ENCODE data around the gene LARP4B. TPM values are rescaled to one million over a fixed set of nuclear protein-coding genes. Genes with fewer than 3 reads are reported as not detected.

Gene LARP4B
- total RNA-seq, 1 experiment from 2014 or later, result 75.4 TPM

DNA sequence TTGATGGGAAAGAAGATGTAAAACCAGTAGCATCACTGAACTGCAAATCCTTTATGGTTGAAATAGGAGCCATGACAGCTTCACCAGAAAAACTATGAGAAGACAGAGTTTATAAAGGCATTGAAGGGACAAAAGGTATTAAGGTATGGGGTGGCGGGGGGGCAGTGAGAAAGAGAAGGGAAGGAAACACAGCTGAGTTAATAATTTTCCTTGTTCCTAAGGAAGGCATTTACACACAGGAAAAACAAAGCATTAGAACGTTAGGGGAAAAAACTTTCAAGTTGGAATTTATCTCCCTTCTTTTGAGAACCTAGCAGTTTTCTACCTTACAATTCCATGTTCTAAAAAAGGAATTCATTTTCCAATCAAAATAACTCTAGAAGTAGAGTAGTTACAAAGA, 4.4 kb downstream of the LARP4B start:
- no peak overlapping the region for H3K4me2 ChIP-seq (ENCODE audit: low read depth, low read length, poor library complexity, severe bottlenecking)
- no peak for DNase-seq
- H3K36me3 ChIP-seq (ENCODE audit: insufficient read depth, low read length), result peaks cover 37% of the 10 kb centered on the region; the same call in 1 of the 2 replicates
- no peaks in the 10 kb centered on the region for H3K9me2 ChIP-seq (replicated peaks; ENCODE audit: insufficient read depth, low read length)
- H3K9ac ChIP-seq (ENCODE audit: low read length), result no peak overlapping the region
- no peaks in the 10 kb centered on the region for H3K27me3 ChIP-seq (ENCODE audit: low read length)
- no peak overlapping the region for H3K4me3 ChIP-seq (ENCODE audit: low read length)
- no peak overlapping the region for H3K27ac ChIP-seq (ENCODE audit: low read length)
- peaks cover 89% of the 10 kb centered on the region for H3K79me2 ChIP-seq (ENCODE audit: low read length)
- no peaks in the 10 kb centered on the region for H3K9me3 ChIP-seq (ENCODE audit: low read length)
- H2AFZ ChIP-seq (ENCODE audit: low read length), result no peak overlapping the region
- H4K20me1 ChIP-seq (ENCODE audit: insufficient read depth, low read depth, low read length), result peaks cover 77% of the 10 kb centered on the region
- H3K4me1 ChIP-seq (ENCODE audit: low read length), result peaks cover 36% of the 10 kb centered on the region

GRCh38 chr10:926075-926698, 5.3 kb downstream of the LARP4B start:
- no peak overlapping the region for H2AFZ ChIP-seq (ENCODE audit: low read length)
- no peak overlapping the region for H3K9ac ChIP-seq (ENCODE audit: low read length)
- no peak overlapping the region for H3K4me2 ChIP-seq (ENCODE audit: low read depth, low read length, poor library complexity, severe bottlenecking)
- no peak for DNase-seq
- peaks cover 37% of the 10 kb centered on the region; the same call in 1 of the 2 replicates for H3K36me3 ChIP-seq (ENCODE audit: insufficient read depth, low read length)
- peaks cover 87% of the 10 kb centered on the region for H4K20me1 ChIP-seq (ENCODE audit: insufficient read depth, low read depth, low read length)
- no peaks in the 10 kb centered on the region for H3K9me2 ChIP-seq (replicated peaks; ENCODE audit: insufficient read depth, low read length)
- H3K9me3 ChIP-seq (ENCODE audit: low read length), result no peaks in the 10 kb centered on the region
- no peak overlapping the region for H3K27ac ChIP-seq (ENCODE audit: low read length)
- peaks cover 36% of the 10 kb centered on the region for H3K4me1 ChIP-seq (ENCODE audit: low read length)
- peaks cover 99% of the 10 kb centered on the region for H3K79me2 ChIP-seq (ENCODE audit: low read length)
- no peak overlapping the region for H3K4me3 ChIP-seq (ENCODE audit: low read length)
- H3K27me3 ChIP-seq (ENCODE audit: low read length), result no peaks in the 10 kb centered on the region

GRCh38 chr10:924524-924859, 7.0 kb downstream of the LARP4B start:
- no peak overlapping the region for H3K9ac ChIP-seq (ENCODE audit: low read length)
- DNase-seq, result no peak
- H4K20me1 ChIP-seq (ENCODE audit: insufficient read depth, low read depth, low read length), result peaks cover 92% of the 10 kb centered on the region
- H3K36me3 ChIP-seq (ENCODE audit: insufficient read depth, low read length), result peaks cover 39% of the 10 kb centered on the region; the same call in 1 of the 2 replicates
- H3K9me2 ChIP-seq (replicated peaks; ENCODE audit: insufficient read depth, low read length), result no peaks in the 10 kb centered on the region
- H3K4me1 ChIP-seq (ENCODE audit: low read length), result peaks cover 31% of the 10 kb centered on the region
- no peak overlapping the region for H3K4me2 ChIP-seq (ENCODE audit: low read depth, low read length, poor library complexity, severe bottlenecking)
- H3K79me2 ChIP-seq (ENCODE audit: low read length), result peaks cover 100% of the 10 kb centered on the region
- H3K9me3 ChIP-seq (ENCODE audit: low read length), result no peaks in the 10 kb centered on the region
- no peaks in the 10 kb centered on the region for H3K27me3 ChIP-seq (ENCODE audit: low read length)
- H3K4me3 ChIP-seq (ENCODE audit: low read length), result no peak overlapping the region
- H2AFZ ChIP-seq (ENCODE audit: low read length), result no peak overlapping the region
- H3K27ac ChIP-seq (ENCODE audit: low read length), result no peak overlapping the region

- H3K9me2 ChIP-seq (replicated peaks; ENCODE audit: insufficient read depth, low read length), result no peaks in the 10 kb centered on the region
- peaks cover 91% of the 10 kb centered on the region for H4K20me1 ChIP-seq (ENCODE audit: insufficient read depth, low read depth, low read length)
- H3K9me3 ChIP-seq (ENCODE audit: low read length), result no peaks in the 10 kb centered on the region
- no peak overlapping the region for H3K9ac ChIP-seq (ENCODE audit: low read length)
- no peak for DNase-seq
- no peak overlapping the region for H3K27ac ChIP-seq (ENCODE audit: low read length)
- no peaks in the 10 kb centered on the region for H3K27me3 ChIP-seq (ENCODE audit: low read length)
- peaks cover 26% of the 10 kb centered on the region for H3K4me1 ChIP-seq (ENCODE audit: low read length)
- H3K79me2 ChIP-seq (ENCODE audit: low read length), result peaks cover 100% of the 10 kb centered on the region
- no peak overlapping the region for H2AFZ ChIP-seq (ENCODE audit: low read length)
- peaks cover 44% of the 10 kb centered on the region; the same call in 1 of the 2 replicates for H3K36me3 ChIP-seq (ENCODE audit: insufficient read depth, low read length)
- no peak overlapping the region for H3K4me2 ChIP-seq (ENCODE audit: low read depth, low read length, poor library complexity, severe bottlenecking)
- no peak overlapping the region for H3K4me3 ChIP-seq (ENCODE audit: low read length)
Observed at GRCh38 chr10:923844-924523, 7.5 kb downstream of the LARP4B start.

GRCh38 chr10:921471-922414, 9.8 kb downstream of the LARP4B start:
- Histone ChIP-seq H3K79me2 (ENCODE audit: low read length) (peaks cover 100% of the 10 kb centered on the region), H3K9me3 (ENCODE audit: low read length) (no peaks in the 10 kb centered on the region), H4K20me1 (ENCODE audit: insufficient read depth, low read depth, low read length) (peaks cover 85% of the 10 kb centered on the region), H3K4me1 (ENCODE audit: low read length) (peaks cover 6% of the 10 kb centered on the region), H3K4me3 (ENCODE audit: low read length) (no peak overlapping the region), H3K27me3 (ENCODE audit: low read length) (no peaks in the 10 kb centered on the region), H3K9me2 (replicated peaks; ENCODE audit: insufficient read depth, low read length) (no peaks in the 10 kb centered on the region), H3K4me2 (ENCODE audit: low read depth, low read length, poor library complexity, severe bottlenecking) (no peak overlapping the region), H3K27ac (ENCODE audit: low read length) (no peak overlapping the region), H2AFZ (ENCODE audit: low read length) (no peak overlapping the region), H3K9ac (ENCODE audit: low read length) (no peak overlapping the region), H3K36me3 (ENCODE audit: insufficient read depth, low read length) (peaks cover 35% of the 10 kb centered on the region; the same call in 1 of the 2 replicates)
- DNase-seq, result no peak

- no peak overlapping the region for H2AFZ ChIP-seq (ENCODE audit: low read length)
- no peaks in the 10 kb centered on the region for H3K9me3 ChIP-seq (ENCODE audit: low read length)
- H4K20me1 ChIP-seq (ENCODE audit: insufficient read depth, low read depth, low read length), result peaks cover 81% of the 10 kb centered on the region
- no peak overlapping the region for H3K4me2 ChIP-seq (ENCODE audit: low read depth, low read length, poor library complexity, severe bottlenecking)
- H3K36me3 ChIP-seq (ENCODE audit: insufficient read depth, low read length), result peaks cover 24% of the 10 kb centered on the region; the same call in 1 of the 2 replicates
- peaks cover 100% of the 10 kb centered on the region for H3K79me2 ChIP-seq (ENCODE audit: low read length)
- no peak overlapping the region for H3K27ac ChIP-seq (ENCODE audit: low read length)
- no peaks in the 10 kb centered on the region for H3K4me1 ChIP-seq (ENCODE audit: low read length)
- no peaks in the 10 kb centered on the region for H3K9me2 ChIP-seq (replicated peaks; ENCODE audit: insufficient read depth, low read length)
- DNase-seq, result no peak
- H3K4me3 ChIP-seq (ENCODE audit: low read length), result no peak overlapping the region
- no peaks in the 10 kb centered on the region for H3K27me3 ChIP-seq (ENCODE audit: low read length)
- H3K9ac ChIP-seq (ENCODE audit: low read length), result no peak overlapping the region
Observed at GRCh38 chr10:920450-920849, 11.1 kb downstream of the LARP4B start.

DNA sequence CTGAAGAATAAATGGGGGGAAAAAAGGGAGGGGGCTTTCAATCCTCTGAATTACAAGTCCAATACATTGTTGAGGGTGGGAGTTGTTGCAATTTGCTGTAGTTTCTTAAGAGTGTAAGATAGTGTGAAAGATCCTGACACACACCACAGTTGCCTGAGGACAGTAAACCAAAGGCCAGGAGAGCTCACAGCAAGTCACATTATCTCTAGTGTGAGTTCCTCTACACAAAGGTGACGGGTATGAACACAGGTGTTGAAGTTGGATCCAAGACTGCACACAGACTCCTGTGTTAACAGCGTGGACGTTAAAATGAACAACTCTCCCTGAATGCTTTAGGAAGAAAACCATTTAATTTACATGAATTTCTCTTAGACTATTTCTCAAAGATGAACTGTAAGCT, 12.0 kb downstream of the LARP4B start:
- DNase-seq, result no peak
- Histone ChIP-seq H3K4me3 (ENCODE audit: low read length) (no peak overlapping the region), H3K79me2 (ENCODE audit: low read length) (peaks cover 100% of the 10 kb centered on the region), H2AFZ (ENCODE audit: low read length) (no peak overlapping the region), H4K20me1 (ENCODE audit: insufficient read depth, low read depth, low read length) (peaks cover 76% of the 10 kb centered on the region), H3K36me3 (ENCODE audit: insufficient read depth, low read length) (peaks cover 17% of the 10 kb centered on the region; the same call in 1 of the 2 replicates), H3K27me3 (ENCODE audit: low read length) (no peaks in the 10 kb centered on the region), H3K4me2 (ENCODE audit: low read depth, low read length, poor library complexity, severe bottlenecking) (no peak overlapping the region), H3K27ac (ENCODE audit: low read length) (no peak overlapping the region), H3K9me3 (ENCODE audit: low read length) (no peaks in the 10 kb centered on the region), H3K9ac (ENCODE audit: low read length) (no peak overlapping the region), H3K9me2 (replicated peaks; ENCODE audit: insufficient read depth, low read length) (no peaks in the 10 kb centered on the region), H3K4me1 (ENCODE audit: low read length) (no peaks in the 10 kb centered on the region)

GRCh38 chr10:917999-918398, 13.5 kb downstream of the LARP4B start:
- H4K20me1 ChIP-seq (ENCODE audit: insufficient read depth, low read depth, low read length), result peaks cover 69% of the 10 kb centered on the region
- no peak overlapping the region for H2AFZ ChIP-seq (ENCODE audit: low read length)
- peaks cover 100% of the 10 kb centered on the region for H3K79me2 ChIP-seq (ENCODE audit: low read length)
- H3K9ac ChIP-seq (ENCODE audit: low read length), result no peak overlapping the region
- H3K9me3 ChIP-seq (ENCODE audit: low read length), result no peaks in the 10 kb centered on the region
- no peaks in the 10 kb centered on the region for H3K27me3 ChIP-seq (ENCODE audit: low read length)
- no peaks in the 10 kb centered on the region for H3K4me1 ChIP-seq (ENCODE audit: low read length)
- H3K9me2 ChIP-seq (replicated peaks; ENCODE audit: insufficient read depth, low read length), result no peaks in the 10 kb centered on the region
- peaks cover 10% of the 10 kb centered on the region; the same call in 1 of the 2 replicates for H3K36me3 ChIP-seq (ENCODE audit: insufficient read depth, low read length)
- H3K27ac ChIP-seq (ENCODE audit: low read length), result no peak overlapping the region
- no peak overlapping the region for H3K4me3 ChIP-seq (ENCODE audit: low read length)
- no peak for DNase-seq
- H3K4me2 ChIP-seq (ENCODE audit: low read depth, low read length, poor library complexity, severe bottlenecking), result no peak overlapping the region
